Esophagus squamous epithelium (tissue), 4 donors: ENCODE measurements around the gene ZWILCH.

Experiments used
- CTCF ChIP-seq, 6 experiments: fragments of 450-650 bp in 4 of 6; fragments of 200-600 bp in 2 of 6; sonication (generic) in 2 of 6; IDR thresholded peaks; one replicate each; pipeline ENCODE4 v1.5.1; 2016 to 2019; ENCODE audit warnings: antibody characterized with exemption in 6 of 6, mild to moderate bottlenecking in 4 of 6, moderate library complexity in 4 of 6
- POLR2A ChIP-seq, 4 donors: fragments of 450-650 bp; IDR thresholded peaks; one replicate each; pipeline ENCODE4 v1.6.1; 2017; ENCODE audit warnings: antibody characterized with exemption in 4 of 4, mild to moderate bottlenecking in 4 of 4, moderate library complexity in 3 of 4

- TF ChIP-seq CTCF (IDR thresholded peaks at IDR 0.05) (no peak), POLR2A (IDR thresholded peaks at IDR 0.05) (no peak)
Measured at GRCh38 chr15:66488525-66488924, 16.6 kb upstream of the ZWILCH start.
